Loucy (cell line): ENCODE data around the gene IGHMBP2.

Experiments used
- CTCF ChIP-seq: fragments of 200-600 bp; sonication (generic); conservative IDR thresholded peaks from 2 replicates; pipeline ENCODE4 v1.5.1; 2014; ENCODE audit warnings: mild to moderate bottlenecking, antibody characterized with exemption, low read length
- EZH2phosphoT487 ChIP-seq: fragments of 200-600 bp; IDR thresholded peaks from 2 replicates; pipeline ENCODE4 v1.6.1; 2018; ENCODE audit warnings: antibody characterized with exemption, mild to moderate bottlenecking, moderate library complexity, borderline replicate concordance

GRCh38 chr11:68963779-68964178 lies 60.1 kb downstream of the IGHMBP2 start:
- TF ChIP-seq CTCF = no peak
- no peak for TF ChIP-seq EZH2phosphoT487
